AG10803 (cell line): ENCODE measurements around the gene MAML3.
A peak's percentile ranks its signal among the peaks of the same experiment; 100 is the strongest.

Source experiments
- DNase-seq: peaks from one replicate; pipeline ENCODE4 v3.0.0; 2010; ENCODE audit warnings: low read depth
- H3K4me3 ChIP-seq: 2 replicates; pipeline ENCODE4 v1.5.1; 2011; ENCODE audit warnings: mild to moderate bottlenecking, low read length, control low read depth
- CTCF ChIP-seq: conservative IDR thresholded peaks from 2 replicates; pipeline ENCODE4 v1.5.1; 2011; ENCODE audit warnings: mild to moderate bottlenecking, low read length, control low read depth, inconsistent platforms

The MAML3 gene

GRCh38 chr4:140080883-140081282, 73.1 kb downstream of the MAML3 start:
- DNase-seq = no peak
- H3K4me3 ChIP-seq = no peak overlapping the region
- TF ChIP-seq CTCF = no peak

- peak; percentile 34 for DNase-seq
- no peak for TF ChIP-seq CTCF
- no peak overlapping the region for H3K4me3 ChIP-seq
Observed at GRCh38 chr4:140078366-140078765, 75.6 kb downstream of the MAML3 start.

- no peak for DNase-seq
- TF ChIP-seq CTCF = no peak
- no peak overlapping the region for H3K4me3 ChIP-seq
Observed at GRCh38 chr4:140076307-140076706, 77.7 kb downstream of the MAML3 start.

- no peak overlapping the region for H3K4me3 ChIP-seq
- DNase-seq = peak; percentile 99
- no peak for TF ChIP-seq CTCF
Observed at GRCh38 chr4:140071806-140072205, 82.2 kb downstream of the MAML3 start.

- no peak for TF ChIP-seq CTCF
- H3K4me3 ChIP-seq = no peak overlapping the region
Observed at GRCh38 chr4:140070973-140071372, 83.0 kb downstream of the MAML3 start.

GRCh38 chr4:140070366-140070765, 83.6 kb downstream of the MAML3 start:
- no peak overlapping the region for H3K4me3 ChIP-seq
- TF ChIP-seq CTCF = no peak
- DNase-seq = no peak

More at GRCh38 chr4:140070973-140071372, 83.0 kb downstream of the MAML3 start:
- DNase-seq = no peak

- no peak for TF ChIP-seq CTCF
- DNase-seq = peak; percentile 75
- H3K4me3 ChIP-seq = no peak overlapping the region
Observed at GRCh38 chr4:140069066-140069465, 84.9 kb downstream of the MAML3 start.
